Measurements from ENCODE around the gene IGF1. TPM values are rescaled to one million over a fixed set of nuclear protein-coding genes. Genes with fewer than 3 reads are reported as not detected.

Gene IGF1
- total RNA-seq, 2 donors from 2014 or later: not detected

- no peak for TF ChIP-seq CTCF (conservative IDR thresholded peaks at IDR 0.05)
- no peaks in the 10 kb centered on the region for H3K4me1 Mint-ChIP-seq
Observed at GRCh38 chr12:102436867-102437266, 43.5 kb downstream of the IGF1 start.

GRCh38 chr12:102435827-102436436, 44.4 kb downstream of the IGF1 start:
- WGBS, 2 experiments (ENCODE audit: insufficient coverage in 1 of 2, insufficient read length in 1 of 2): 92 to 100% methylated on average over 2 of the region's 4 CpGs
- Histone ChIP-seq H3K4me1 (ENCODE audit: control insufficient read depth, insufficient read depth, low read length) (no peaks in the 10 kb centered on the region), H3K9ac (ENCODE audit: extremely low read depth, low read length, poor library complexity, severe bottlenecking) (no peak overlapping the region), H3K27ac (ENCODE audit: low read depth, low read length) (no peak overlapping the region), H3K27me3 (ENCODE audit: control insufficient read depth, insufficient read depth, low read length, poor library complexity, severe bottlenecking) (no peaks in the 10 kb centered on the region), H3K4me3 (ENCODE audit: low read length) (no peak overlapping the region), H3K36me3 (ENCODE audit: control insufficient read depth, insufficient read depth, low read length) (no peaks in the 10 kb centered on the region), H3K9me3 (ENCODE audit: control insufficient read depth, low read length) (no peaks in the 10 kb centered on the region)
- no peak for DNase-seq
- TF ChIP-seq CTCF (conservative IDR thresholded peaks at IDR 0.05): no peak
- Mint-ChIP-seq H3K9me3 (no peaks in the 10 kb centered on the region), H3K27me3 (ENCODE audit: insufficient read depth) (no peaks in the 10 kb centered on the region), H3K27ac (no peak overlapping the region), H3K4me3 (no peak overlapping the region), H3K4me1 (no peaks in the 10 kb centered on the region), H3K36me3 (ENCODE audit: low read depth) (no peaks in the 10 kb centered on the region)

More at GRCh38 chr12:102436867-102437266, 43.5 kb downstream of the IGF1 start:
- Histone ChIP-seq H3K36me3 (ENCODE audit: control insufficient read depth, insufficient read depth, low read length) (no peaks in the 10 kb centered on the region), H3K4me3 (ENCODE audit: low read length) (no peak overlapping the region), H3K27me3 (ENCODE audit: control insufficient read depth, insufficient read depth, low read length, poor library complexity, severe bottlenecking) (no peaks in the 10 kb centered on the region), H3K9me3 (ENCODE audit: control insufficient read depth, low read length) (no peaks in the 10 kb centered on the region), H3K4me1 (ENCODE audit: control insufficient read depth, insufficient read depth, low read length) (no peaks in the 10 kb centered on the region), H3K9ac (ENCODE audit: extremely low read depth, low read length, poor library complexity, severe bottlenecking) (no peak overlapping the region), H3K27ac (ENCODE audit: low read depth, low read length) (no peak overlapping the region)
- H3K27ac Mint-ChIP-seq: no peak overlapping the region
- no peak overlapping the region for H3K4me3 Mint-ChIP-seq
- DNase-seq: no peak
- no peaks in the 10 kb centered on the region for H3K9me3 Mint-ChIP-seq
- H3K36me3 Mint-ChIP-seq (ENCODE audit: low read depth): no peaks in the 10 kb centered on the region
- 83 to 90% methylated on average over 2 to 4 of the region's 4 CpGs for WGBS, 2 experiments (ENCODE audit: insufficient coverage in 1 of 2, insufficient read length in 1 of 2)
- no peaks in the 10 kb centered on the region for H3K27me3 Mint-ChIP-seq (ENCODE audit: insufficient read depth)

GRCh38 chr12:102433304-102433703, 47.1 kb downstream of the IGF1 start:
- Histone ChIP-seq H3K4me1 (ENCODE audit: control insufficient read depth, insufficient read depth, low read length) (no peaks in the 10 kb centered on the region), H3K9ac (ENCODE audit: extremely low read depth, low read length, poor library complexity, severe bottlenecking) (no peak overlapping the region), H3K9me3 (ENCODE audit: control insufficient read depth, low read length) (no peaks in the 10 kb centered on the region), H3K36me3 (ENCODE audit: control insufficient read depth, insufficient read depth, low read length) (no peaks in the 10 kb centered on the region), H3K27me3 (ENCODE audit: control insufficient read depth, insufficient read depth, low read length, poor library complexity, severe bottlenecking) (no peaks in the 10 kb centered on the region), H3K4me3 (ENCODE audit: low read length) (no peak overlapping the region), H3K27ac (ENCODE audit: low read depth, low read length) (no peak overlapping the region)
- Mint-ChIP-seq H3K36me3 (ENCODE audit: low read depth) (no peaks in the 10 kb centered on the region), H3K9me3 (no peaks in the 10 kb centered on the region), H3K4me3 (no peak overlapping the region), H3K27ac (no peak overlapping the region), H3K27me3 (ENCODE audit: insufficient read depth) (no peaks in the 10 kb centered on the region), H3K4me1 (no peaks in the 10 kb centered on the region)
- no peak for DNase-seq
- no peak for TF ChIP-seq CTCF (conservative IDR thresholded peaks at IDR 0.05)
- WGBS, 2 experiments (ENCODE audit: insufficient coverage in 1 of 2, insufficient read length in 1 of 2): 83 to 91% methylated on average over 1 of the region's 1 CpG

Measured in endodermal cell (in vitro differentiated cells).